HepG2 (cell line): ENCODE data around the gene ZNHIT1. TPM values are rescaled to one million over a fixed set of nuclear protein-coding genes. Genes with fewer than 3 reads are reported as not detected.

ENCODE experiments used
- ATAC-seq: fragments of 200-7000 bp; cut with Tn5 transposase; 3 replicates; pipeline ENCODE4 v1.9.1; 2020; ENCODE audit warnings: mild to moderate bottlenecking, moderate library complexity
- BruUV-seq: library from RNA; stranded (reverse); fragments of 400-500 nt; replicated peaks from 2 replicates; lab custom pipeline; 2021; lab: Mats Ljungman, UMichigan
- CTCF ChIA-PET: fragments of 300-600 bp; formaldehyde crosslinking; extraction: SDS; loops from one replicate; lab custom pipeline; 2021; ENCODE audit warnings: low total read pairs, inconsistent platforms, low intra/inter-chr PET ratio; lab: Yijun Ruan, JAX
- POLR2A ChIA-PET: fragments of 350-600 bp; sonication (Branson Sonifier 250); formaldehyde crosslinking; loops from one replicate; lab custom pipeline; 2020; ENCODE audit warnings: antibody characterized with exemption, inconsistent platforms; lab: Yijun Ruan, JAX
- DNase-seq: peaks from one replicate; pipeline ENCODE4 v3.0.0-alpha.2; 2015; ENCODE audit warnings: low spot score
- FAIRE-seq: peaks from 3 replicates; lab custom pipeline; 2011; peaks lifted over from hg19 to GRCh38; lab: Jason Lieb, UNC
- H2AFZ ChIP-seq: one replicate; pipeline ENCODE4 v1.6.1; 2011; ENCODE audit warnings: low read length, inconsistent platforms
- H3K27ac ChIP-seq: fragments of 300-600 bp; 3 replicates; pipeline ENCODE4 v1.8.0; 2011; ENCODE audit warnings: mixed run types, mild to moderate bottlenecking, mixed read lengths, low read length, inconsistent platforms; ENCODE audit not compliant: insufficient read depth; ENCODE audit errors: extremely low read length
- H3K27me3 ChIP-seq, 2 experiments: fragments of 200-600 bp in 1 of 2; 2 replicates in 1 of 2; 3 replicates in 1 of 2; pipeline versions ENCODE4 v1.6.0 to v1.8.0; 2011; ENCODE audit warnings: low read length in 2 of 2, mild to moderate bottlenecking in 2 of 2, moderate library complexity in 2 of 2, inconsistent platforms in 1 of 2; ENCODE audit not compliant: insufficient read depth in 2 of 2, control insufficient read depth in 1 of 2
- H3K36me3 ChIP-seq, 2 experiments: fragments of 200-600 bp in 1 of 2; replicated peaks in 1 of 2; 2 replicates in 1 of 2; 3 replicates in 1 of 2; pipeline versions ENCODE4 v1.5.1 to v1.8.0; 2011; ENCODE audit warnings: low read length in 2 of 2, inconsistent platforms in 1 of 2; ENCODE audit not compliant: insufficient read depth in 2 of 2, control insufficient read depth in 1 of 2
- H3K4me1 ChIP-seq: 2 replicates; pipeline ENCODE4 v1.5.1; 2012; ENCODE audit warnings: low read length, inconsistent platforms; ENCODE audit not compliant: insufficient read depth
- H3K4me2 ChIP-seq: 2 replicates; pipeline ENCODE4 v1.6.0; 2011; ENCODE audit warnings: low read depth, low read length, inconsistent platforms
- H3K4me3 ChIP-seq, 3 experiments: fragments of 200-600 bp in 1 of 3; sonication (generic), shearing (Covaris generic) in 1 of 3; replicated peaks in 1 of 3; 2 replicates each; pipeline ENCODE4 v1.5.1; 2011 to 2016; ENCODE audit warnings: low read length in 3 of 3, inconsistent platforms in 2 of 3, low read depth in 2 of 3, mild to moderate bottlenecking in 2 of 3, control low read depth in 1 of 3, mixed read lengths in 1 of 3; ENCODE audit not compliant: insufficient read depth in 1 of 3
- H3K79me2 ChIP-seq: one replicate; pipeline ENCODE4 v1.6.1; 2011; ENCODE audit warnings: low read length, inconsistent platforms; ENCODE audit not compliant: insufficient read depth
- H3K9ac ChIP-seq: 2 replicates; pipeline ENCODE4 v1.6.0; 2011; ENCODE audit warnings: mild to moderate bottlenecking, low read depth, low read length, inconsistent platforms; ENCODE audit not compliant: insufficient read depth
- H3K9me3 ChIP-seq: 2 replicates; pipeline ENCODE4 v1.5.1; 2012; ENCODE audit warnings: mild to moderate bottlenecking, low read length
- H4K20me1 ChIP-seq: 2 replicates; pipeline ENCODE4 v1.6.0; 2011; ENCODE audit warnings: inconsistent platforms, mild to moderate bottlenecking, low read length, moderate library complexity; ENCODE audit not compliant: insufficient read depth
- AGO1 ChIP-seq: fragments of 200-400 bp; formaldehyde crosslinking; IDR thresholded peaks from 2 replicates; pipeline ENCODE4 v1.6.1; 2017; ENCODE audit warnings: mild to moderate bottlenecking, low read depth, low read length, moderate library complexity; ENCODE audit not compliant: poor library complexity, severe bottlenecking
- AGO2 ChIP-seq: fragments of 200-400 bp; formaldehyde crosslinking; optimal IDR thresholded peaks from 2 replicates; pipeline ENCODE3; 2017; ENCODE audit warnings: mild to moderate bottlenecking, low read depth, low read length, moderate library complexity
- CSRNP2 ChIP-seq: sonication (generic); formaldehyde crosslinking; conservative IDR thresholded peaks from 2 replicates; pipeline ENCODE4 v1.8.0; 2022; ENCODE audit warnings: low read depth, missing genetic modification reagents
- HNRNPH1 ChIP-seq: fragments of 200-400 bp; formaldehyde crosslinking; optimal IDR thresholded peaks from 2 replicates; pipeline ENCODE3; 2017; ENCODE audit warnings: mild to moderate bottlenecking, low read depth, low read length
- HNRNPLL ChIP-seq: fragments of 200-400 bp; formaldehyde crosslinking; IDR thresholded peaks from 2 replicates; pipeline ENCODE4 v1.6.1; 2017; ENCODE audit warnings: mild to moderate bottlenecking, low read depth, low read length; ENCODE audit not compliant: poor library complexity, severe bottlenecking
- PAWR ChIP-seq: sonication (generic); formaldehyde crosslinking; IDR thresholded peaks from 2 replicates; pipeline ENCODE4 v1.4.0; 2020; ENCODE audit warnings: missing genetic modification reagents, mild to moderate bottlenecking, borderline replicate concordance
- RBFOX2 ChIP-seq: fragments of 200-400 bp; formaldehyde crosslinking; IDR thresholded peaks from 2 replicates; pipeline ENCODE4 v1.6.1; 2017; ENCODE audit warnings: low read depth, mild to moderate bottlenecking, low read length
- THAP9 ChIP-seq: sonication (generic); formaldehyde crosslinking; IDR thresholded peaks from 2 replicates; pipeline ENCODE4; 2020; ENCODE audit warnings: missing genetic modification reagents, mild to moderate bottlenecking, borderline replicate concordance
- ZBTB46 ChIP-seq: sonication (generic); formaldehyde crosslinking; IDR thresholded peaks from 2 replicates; pipeline ENCODE4 v1.4.0; 2020; ENCODE audit warnings: mild to moderate bottlenecking, missing genetic modification reagents, borderline replicate concordance
- ZNF331 ChIP-seq: sonication (generic); formaldehyde crosslinking; IDR thresholded peaks from 2 replicates; pipeline ENCODE4 v1.4.0; 2020; ENCODE audit warnings: missing genetic modification reagents
- WGBS: methylation state at CpG from one replicate; pipeline ENCODE4 v1.1.6; 2017; ENCODE audit warnings: low lambda C conversion rate; 5-methylcytosine and 5-hydroxymethylcytosine counted together
- in situ Hi-C: cut with HindIII; loops from 2 replicates; pipeline ENCODE4 v1.10.0; 2017; ENCODE audit warnings: low pct_unique_long_range_greater_than_20kb; ENCODE audit not compliant: extremely low pct_ligation_motif_present
- intact Hi-C: fragments of 100-400 bp; cut with micrococcal nuclease; formaldehyde crosslinking; loops from one replicate; pipeline ENCODE4 v1.10.0; 2022; ENCODE audit not compliant: unreplicated experiment
- polyA plus RNA-seq, 8 experiments: library from polyadenylated mRNA; depleted of rRNA in 3 of 8; stranded (reverse) in 7 of 8; unstranded in 1 of 8; fragments of >200 nt; fragmentation: Illumina TruSeq in 4 of 8; extraction: Trizol in 4 of 8; gene quantifications; 2 replicates each; pipeline versions ENCODE4 v1.2.1 to v1.2.3, GENCODE V29; 2011 to 2016; ENCODE audit warnings: low read depth in 4 of 8, missing spikeins in 1 of 8, mixed read lengths in 1 of 8; ENCODE audit not compliant: insufficient read depth in 1 of 8
- total RNA-seq, 5 experiments: library from RNA; depleted of rRNA; stranded (reverse); fragments of >200 nt; fragmentation: Illumina TruSeq; extraction: Trizol; gene quantifications; 2 replicates each; pipeline ENCODE4 v1.2.3, GENCODE V29; 2016; ENCODE audit warnings: low read depth in 1 of 5

The ZNHIT1 gene
- total and polyA plus RNA-seq, 2 of the 13 experiments (the other 11 are each of a cell fraction or from before 2014, with no cell fraction given): 32.5 to 64.5 TPM

GRCh38 chr7:101232141-101232850, 14.3 kb downstream of the ZNHIT1 start:
- Histone ChIP-seq H3K4me1 (peaks cover 49% of the 10 kb centered on the region), H3K27me3 (no peaks in the 10 kb centered on the region), H4K20me1 (no peaks in the 10 kb centered on the region), H3K4me3 (peak overlapping the region in 1 of 3 experiments; percentile 48; a peak in 1 of 6 replicates), H3K36me3 (peaks cover 0 to 3% of the 10 kb centered on the region in 2 experiments; a peak in 2 of 5 replicates), H3K79me2 (no peaks in the 10 kb centered on the region), H3K4me2 (peak overlapping the region; percentile 55), H3K9ac (no peak overlapping the region), H3K27ac (peak overlapping the region; percentile 54), H2AFZ (no peak overlapping the region), H3K9me3 (no peaks in the 10 kb centered on the region)
- ChIA-PET CTCF (no interaction called here), POLR2A (interaction anchor here (0.9 to 3.0 kb wide), 5 partner anchors 12 to 40 kb away, joined by 3 to 11 read pairs (median 6); partner anchors contain the start of genes PLOD3 and ZNHIT1)
- intact Hi-C loops: no loop called here
- no peak for DNase-seq
- peak; percentile 5; the same call in 2 of the 3 replicates for ATAC-seq
- FAIRE-seq: no peak
- 98% methylated on average over 25 of the region's 52 CpGs for WGBS
- in situ Hi-C loops: no loop called here
- BruUV-seq: no TSS peak
- no peak for TF ChIP-seq PAWR (CRISPR knock-in tag)
- 0 out of 2 replicates have a peak, but pooled peaks have one; percentile 1 for TF ChIP-seq ZNF331 (CRISPR knock-in tag)
- no peak for TF ChIP-seq ZBTB46 (CRISPR knock-in tag)
- TF ChIP-seq RBFOX2: peak; percentile 51; the same call in 1 of the 2 replicates
- peak; percentile 88 for TF ChIP-seq AGO2
- TF ChIP-seq AGO1: peak; percentile 69
- no peak for TF ChIP-seq THAP9 (CRISPR knock-in tag)
- peak; percentile 22 for TF ChIP-seq HNRNPLL
- no peak for TF ChIP-seq CSRNP2 (CRISPR knock-in tag)
- no peak for TF ChIP-seq HNRNPH1
